ENCODE data around the gene PKP1. TPM values are rescaled to one million over a fixed set of nuclear protein-coding genes. Genes with fewer than 3 reads are reported as not detected.

Gene PKP1
- total RNA-seq, 1 donor from 2014 or later, result 2.8 TPM

DNA sequence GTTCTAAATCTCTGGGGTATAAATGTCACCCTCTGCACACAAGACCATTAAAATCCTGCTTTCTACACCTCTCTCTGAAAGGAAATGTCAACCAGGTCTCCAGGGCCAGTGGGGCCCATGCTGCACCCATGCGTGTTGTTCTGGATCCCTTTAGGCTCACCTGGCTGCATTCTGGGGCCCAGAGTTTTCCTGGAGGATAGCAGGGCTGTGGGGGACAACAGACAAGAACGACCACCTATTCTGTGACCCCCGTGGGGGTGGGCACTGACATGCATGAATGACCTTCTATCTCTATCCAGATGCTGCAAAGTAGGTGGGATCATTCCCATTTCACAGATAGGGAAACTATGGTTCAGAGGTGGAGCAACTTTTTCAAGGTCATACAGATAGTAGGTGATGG, 52.6 kb downstream of the PKP1 start:
- no peak for DNase-seq (ENCODE audit: low read depth)
- TF ChIP-seq, protein P1, sequence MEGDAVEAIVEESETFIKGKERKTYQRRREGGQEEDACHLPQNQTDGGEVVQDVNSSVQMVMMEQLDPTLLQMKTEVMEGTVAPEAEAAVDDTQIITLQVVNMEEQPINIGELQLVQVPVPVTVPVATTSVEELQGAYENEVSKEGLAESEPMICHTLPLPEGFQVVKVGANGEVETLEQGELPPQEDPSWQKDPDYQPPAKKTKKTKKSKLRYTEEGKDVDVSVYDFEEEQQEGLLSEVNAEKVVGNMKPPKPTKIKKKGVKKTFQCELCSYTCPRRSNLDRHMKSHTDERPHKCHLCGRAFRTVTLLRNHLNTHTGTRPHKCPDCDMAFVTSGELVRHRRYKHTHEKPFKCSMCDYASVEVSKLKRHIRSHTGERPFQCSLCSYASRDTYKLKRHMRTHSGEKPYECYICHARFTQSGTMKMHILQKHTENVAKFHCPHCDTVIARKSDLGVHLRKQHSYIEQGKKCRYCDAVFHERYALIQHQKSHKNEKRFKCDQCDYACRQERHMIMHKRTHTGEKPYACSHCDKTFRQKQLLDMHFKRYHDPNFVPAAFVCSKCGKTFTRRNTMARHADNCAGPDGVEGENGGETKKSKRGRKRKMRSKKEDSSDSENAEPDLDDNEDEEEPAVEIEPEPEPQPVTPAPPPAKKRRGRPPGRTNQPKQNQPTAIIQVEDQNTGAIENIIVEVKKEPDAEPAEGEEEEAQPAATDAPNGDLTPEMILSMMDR (conservative IDR thresholded peaks at IDR 0.05; ENCODE audit: low read depth, low read length), result no peak
- H3K4me3 ChIP-seq (ENCODE audit: low read depth, low read length), result no peak overlapping the region

GRCh38 chr1:201336711-201337450, 53.6 kb downstream of the PKP1 start:
- TF ChIP-seq, protein P1 (conservative IDR thresholded peaks at IDR 0.05; ENCODE audit: low read depth, low read length), result no peak
- DNase-seq (ENCODE audit: low read depth), result no peak
- no peak overlapping the region for H3K4me3 ChIP-seq (ENCODE audit: low read depth, low read length)

GRCh38 chr1:201341377-201341776, 58.1 kb downstream of the PKP1 start:
- TF ChIP-seq, protein P1 (conservative IDR thresholded peaks at IDR 0.05; ENCODE audit: low read depth, low read length), result no peak
- H3K4me3 ChIP-seq (ENCODE audit: low read depth, low read length), result no peak overlapping the region
- no peak for DNase-seq (ENCODE audit: low read depth)

DNA sequence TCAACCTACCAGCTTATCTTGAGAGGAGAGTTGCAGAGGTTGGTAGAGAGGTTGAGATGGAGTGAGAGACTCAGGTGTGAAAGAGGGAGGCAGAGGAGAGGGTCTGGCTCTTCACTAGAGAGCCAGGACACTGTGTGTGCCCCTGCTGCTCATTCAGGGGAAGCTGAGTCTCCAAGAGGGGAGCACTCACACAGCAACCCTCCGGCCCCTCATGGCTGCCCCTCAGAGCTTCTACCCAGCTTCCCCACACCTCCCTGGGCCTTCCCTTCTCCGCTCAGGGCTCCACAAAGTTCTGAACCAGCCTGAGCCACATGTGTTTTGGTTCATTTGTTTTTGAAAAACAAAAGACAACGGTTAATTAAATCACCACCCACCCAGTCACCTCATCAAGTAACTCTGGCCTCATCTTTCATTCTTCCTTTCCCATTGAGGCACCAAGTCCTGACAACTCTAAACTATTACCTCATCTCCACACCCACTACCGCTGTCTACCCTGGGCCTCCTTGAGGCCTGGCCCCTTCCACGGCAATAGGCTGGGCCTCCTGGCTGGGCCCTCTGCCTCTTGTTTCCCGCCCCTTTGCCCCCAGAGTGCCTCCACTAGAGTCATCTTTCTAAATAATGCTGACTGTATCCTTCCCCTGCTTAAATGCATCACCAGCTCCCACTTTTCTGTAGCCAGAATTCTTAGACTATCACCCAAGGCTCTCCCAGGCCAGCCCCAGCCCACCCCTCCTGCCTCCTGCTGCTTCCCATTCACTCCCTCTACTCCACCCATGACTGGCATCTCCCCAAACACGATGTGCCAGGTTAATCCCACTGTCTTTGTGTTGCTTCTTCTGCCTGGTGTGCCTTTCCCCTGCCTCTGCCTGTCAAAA, 61.1 kb downstream of the PKP1 start:
- TF ChIP-seq, protein P1 (conservative IDR thresholded peaks at IDR 0.05; ENCODE audit: low read depth, low read length), result no peak
- H3K4me3 ChIP-seq (ENCODE audit: low read depth, low read length), result no peak overlapping the region
- DNase-seq (ENCODE audit: low read depth), result no peak

- no peak for DNase-seq (ENCODE audit: low read depth)
- H3K4me3 ChIP-seq (ENCODE audit: low read depth, low read length), result no peak overlapping the region
- TF ChIP-seq, protein P1 (conservative IDR thresholded peaks at IDR 0.05; ENCODE audit: low read depth, low read length), result no peak
These were observed 61.7 kb downstream of the PKP1 start for GRCh38 chr1:201345081-201345355.

DNA sequence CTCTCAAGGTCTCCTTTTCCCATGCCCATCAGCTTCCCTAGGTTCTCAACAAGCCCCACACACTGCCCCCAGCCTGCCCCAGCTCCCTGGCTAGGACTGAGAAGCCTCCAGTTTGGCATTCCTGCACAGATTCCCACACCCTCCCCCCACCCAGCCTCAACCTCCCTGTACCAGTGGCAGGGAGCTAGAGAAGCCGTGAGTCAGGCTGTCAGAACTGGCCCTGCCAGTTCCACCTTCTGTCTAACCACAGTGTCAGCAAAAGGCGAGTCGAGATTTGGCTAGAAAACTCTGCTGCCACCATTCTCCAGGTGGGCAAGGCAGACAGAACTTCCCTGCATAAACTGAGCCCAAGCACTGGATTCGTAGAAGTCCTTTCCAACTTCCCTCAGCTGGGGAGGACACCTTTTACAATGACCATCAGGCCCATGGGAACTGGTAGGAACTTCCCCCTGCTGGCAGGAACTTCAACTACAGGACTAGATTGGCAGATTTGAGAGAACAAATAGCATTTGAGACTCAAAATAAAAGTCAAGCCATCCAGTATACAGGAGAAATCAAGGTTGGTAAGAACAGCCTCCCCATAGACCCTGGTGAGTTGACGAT, 63.1 kb downstream of the PKP1 start:
- DNase-seq (ENCODE audit: low read depth), result peak; percentile 7
- no peak overlapping the region for H3K4me3 ChIP-seq (ENCODE audit: low read depth, low read length)
- TF ChIP-seq, protein P1 (conservative IDR thresholded peaks at IDR 0.05; ENCODE audit: low read depth, low read length), result peak; percentile 83

Data from epithelial cell of proximal tubule (primary cell).